OCI-M2 (cell line): Measurements from ENCODE around the gene ZXDC.

Experiments used
- DNase-seq: peaks from one replicate; lab custom pipeline; 2025; ENCODE audit not compliant: unreplicated experiment; lab: John Stamatoyannopoulos, UW

The ZXDC gene

GRCh38 chr3:126490619-126491018 lies 14.9 kb upstream of the ZXDC start:
- no peak for DNase-seq

GRCh38 chr3:126488886-126489569 lies 13.3 kb upstream of the ZXDC start:
- DNase-seq: no peak

- no peak for DNase-seq
These were observed 12.5 kb upstream of the ZXDC start for GRCh38 chr3:126488185-126488584.

GRCh38 chr3:126487151-126487771 lies 11.6 kb upstream of the ZXDC start:
- DNase-seq: no peak

- DNase-seq: no peak
These were observed 10.7 kb upstream of the ZXDC start for GRCh38 chr3:126486360-126486847.

GRCh38 chr3:126485956-126486355 lies 10.3 kb upstream of the ZXDC start:
- DNase-seq: no peak

- DNase-seq: no peak
These were observed 9.6 kb upstream of the ZXDC start for GRCh38 chr3:126485176-126485897.

- DNase-seq: no peak
These were observed 9.0 kb upstream of the ZXDC start for GRCh38 chr3:126484662-126485061.

GRCh38 chr3:126484148-126484547 lies 8.5 kb upstream of the ZXDC start:
- DNase-seq: no peak

GRCh38 chr3:126483321-126483761 lies 7.7 kb upstream of the ZXDC start:
- DNase-seq: no peak

- no peak for DNase-seq
These were observed 7.0 kb upstream of the ZXDC start for GRCh38 chr3:126482503-126483255.

GRCh38 chr3:126481808-126482502 lies 6.3 kb upstream of the ZXDC start:
- DNase-seq: no peak

GRCh38 chr3:126480861-126481260 lies 5.2 kb upstream of the ZXDC start:
- DNase-seq: no peak

GRCh38 chr3:126480206-126480605 lies 4.5 kb upstream of the ZXDC start:
- DNase-seq: no peak

- DNase-seq: no peak
These were observed 4.0 kb upstream of the ZXDC start for GRCh38 chr3:126479642-126480041.

- DNase-seq: no peak
These were observed 3.1 kb upstream of the ZXDC start for GRCh38 chr3:126478581-126479310.

- DNase-seq: no peak
These were observed 1.3 kb upstream of the ZXDC start for GRCh38 chr3:126477061-126477380.

- DNase-seq: no peak
These were observed 722 bp upstream of the ZXDC start for GRCh38 chr3:126476166-126477060.
